EL (cell line): ENCODE results near the gene FGGY.
"Not testable (repeated sequence)": the region's sequence is repeated elsewhere in the genome, so short reads cannot be mapped to it uniquely, and the experiment has no call there.

Experiments
- DNase-seq: peaks from one replicate; pipeline ENCODE4 v3.0.0-alpha.2; 2016

FGGY gene

DNA sequence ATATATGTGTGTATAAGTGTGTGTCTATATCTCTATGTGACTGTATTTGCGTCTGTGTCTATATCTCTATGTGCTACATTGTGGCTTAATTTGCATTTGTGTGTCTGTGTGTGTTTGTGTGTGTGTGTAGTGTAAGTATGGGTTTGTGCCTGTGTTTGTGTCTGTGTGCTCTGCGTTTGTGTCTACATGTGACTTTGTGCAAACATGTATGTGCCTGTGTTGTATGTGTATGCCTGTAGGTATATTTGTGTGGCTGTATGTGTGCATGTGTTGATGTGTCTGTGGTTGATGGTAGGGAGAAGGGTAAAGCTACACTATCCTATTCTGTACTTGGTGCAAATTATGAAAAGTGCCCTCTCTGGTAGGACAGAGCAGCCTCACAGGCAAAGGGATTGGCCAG lies 7.3 kb upstream of the FGGY start:
- DNase-seq, result no peak

DNA sequence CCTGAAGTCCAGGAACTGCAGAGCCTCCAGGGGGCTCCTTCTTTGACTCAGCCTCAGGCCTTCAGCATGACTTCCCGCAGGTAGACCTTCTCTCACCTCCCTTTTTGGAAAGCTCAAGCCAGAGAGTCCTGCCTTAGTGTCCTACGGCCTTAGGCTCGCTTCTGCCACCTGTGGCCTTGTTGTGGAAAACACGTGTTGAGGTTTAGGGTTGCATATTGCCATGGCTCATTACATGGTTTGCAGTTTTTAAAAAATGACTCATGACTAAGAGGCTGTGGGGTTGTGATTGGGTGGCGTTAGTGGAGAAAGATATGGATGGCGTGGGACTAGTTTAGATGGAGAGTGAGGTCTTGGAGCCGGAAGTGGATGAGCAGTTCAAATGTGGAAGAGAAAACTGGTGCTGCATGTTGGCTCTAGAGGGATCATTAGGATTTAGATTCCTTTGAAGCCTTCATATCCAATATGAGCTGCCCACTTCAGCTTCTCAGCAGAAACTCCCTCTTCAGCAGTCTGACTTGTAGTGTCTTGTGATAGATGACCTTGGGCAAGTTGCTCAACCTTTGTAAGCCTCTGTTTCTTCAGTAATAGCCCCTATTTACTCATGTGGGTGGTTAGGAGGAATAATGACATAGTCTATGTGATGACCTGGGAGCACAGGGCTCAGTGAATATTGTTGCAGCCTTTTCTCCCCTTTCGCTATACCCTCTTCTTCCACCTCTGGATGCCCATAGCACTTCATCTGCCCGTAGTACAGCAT lies 6.5 kb upstream of the FGGY start:
- DNase-seq, result peak; percentile 44

DNA sequence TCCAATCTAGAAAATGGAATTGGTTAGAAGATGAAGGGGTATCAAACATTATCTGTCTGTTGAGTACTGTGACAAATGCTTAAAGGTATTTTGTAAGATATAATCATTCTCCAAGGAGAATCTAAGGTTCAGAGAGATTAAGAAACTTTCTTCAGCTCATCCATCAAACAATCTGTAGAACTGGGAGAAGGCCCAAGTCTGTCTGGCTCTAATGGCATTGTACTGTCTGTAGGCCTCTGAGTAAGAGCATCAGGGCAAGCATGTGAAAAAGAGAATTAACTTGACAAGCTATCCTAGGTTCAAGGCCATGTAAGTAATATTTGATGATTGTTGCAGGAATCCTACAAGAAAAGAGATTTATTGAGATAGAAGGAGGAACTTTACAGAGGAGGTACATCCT lies 5.3 kb upstream of the FGGY start:
- DNase-seq, result no peak

GRCh38 chr1:59292562-59292961 lies 4.3 kb upstream of the FGGY start:
- no peak for DNase-seq

DNA sequence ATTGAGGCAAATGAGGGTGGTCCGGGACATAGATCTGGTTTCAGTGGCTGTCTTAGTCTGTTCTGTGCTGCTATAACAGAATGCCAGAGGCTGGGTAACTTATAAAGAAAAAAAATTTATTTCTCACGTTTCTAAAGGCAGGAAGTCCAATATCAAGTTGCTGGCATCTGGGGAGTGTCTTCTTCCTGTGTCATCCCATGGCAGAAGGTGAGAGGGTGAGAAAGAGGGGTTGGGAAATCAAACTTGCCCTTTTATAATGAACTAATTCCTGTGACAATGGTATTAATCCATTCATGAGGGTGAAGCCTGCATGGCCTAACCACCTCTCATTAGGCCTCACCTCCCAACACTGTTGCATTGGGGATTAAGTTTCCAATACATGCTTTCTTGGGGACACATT lies 3.7 kb upstream of the FGGY start:
- no peak for DNase-seq

- no peak for DNase-seq
These were observed 3.0 kb upstream of the FGGY start for GRCh38 chr1:59293849-59294248.

- DNase-seq, result no peak
These were observed 2.5 kb upstream of the FGGY start for GRCh38 chr1:59294423-59294822.

- DNase-seq, result no peak
These were observed 1.3 kb upstream of the FGGY start for GRCh38 chr1:59295618-59296017.

DNA sequence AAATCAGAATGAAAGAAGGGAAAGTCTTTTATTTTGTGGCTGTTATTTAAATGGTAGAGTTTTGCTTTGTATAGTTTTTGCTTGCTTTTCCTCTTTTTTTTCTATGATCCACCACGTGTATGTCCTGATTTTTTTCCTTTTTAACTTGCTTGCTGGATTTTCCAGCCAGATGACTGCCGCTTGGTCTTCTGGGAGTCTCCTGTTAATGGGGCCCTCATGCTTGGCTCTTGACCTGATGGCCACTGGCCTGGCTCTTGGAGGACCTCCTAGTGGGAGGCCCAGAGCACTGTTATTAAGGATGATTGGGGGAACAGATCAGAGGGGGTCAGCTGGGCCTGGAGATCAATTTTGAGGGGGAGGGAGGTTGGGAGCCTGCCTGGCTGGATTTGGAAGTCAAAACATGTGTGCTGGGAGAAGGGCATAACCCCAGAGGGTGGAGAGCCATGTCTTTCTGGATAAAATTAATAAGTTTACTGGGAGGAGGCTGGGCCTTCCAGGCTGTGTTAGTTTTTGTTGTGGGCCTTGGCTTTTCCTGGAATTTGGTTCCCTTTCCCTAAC lies 1.2 kb downstream of the FGGY start:
- DNase-seq, result no peak

DNA sequence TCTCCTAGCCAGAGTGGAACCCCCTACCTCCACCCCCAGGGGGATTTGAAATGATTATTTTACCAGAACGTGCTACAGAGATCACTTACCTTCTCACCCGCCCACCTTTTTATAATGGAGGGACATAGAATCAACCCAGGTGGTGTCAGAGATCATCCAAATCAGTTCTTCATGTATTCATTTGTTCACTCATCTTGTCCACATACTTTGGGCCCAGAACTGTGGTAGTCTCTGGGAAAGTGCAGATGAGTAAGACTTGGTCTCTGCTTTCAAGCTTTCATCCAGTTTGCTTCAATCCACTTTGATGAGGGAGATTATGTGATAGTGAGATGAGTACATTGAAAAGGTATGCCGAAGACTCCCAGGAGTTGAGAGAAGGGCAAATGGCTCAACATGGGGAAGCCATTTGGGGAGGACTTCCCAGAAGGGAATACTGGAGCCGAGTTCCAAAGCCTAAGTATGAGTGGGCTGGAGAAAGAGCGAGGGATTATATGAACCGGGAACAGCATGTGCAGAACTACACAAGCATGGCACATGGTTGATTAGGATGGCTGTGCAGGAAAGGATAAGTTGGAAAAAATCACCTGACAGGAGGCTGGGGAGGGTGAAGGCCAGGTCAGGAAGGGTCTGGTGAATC lies 1.9 kb downstream of the FGGY start:
- peak; percentile 82 for DNase-seq

DNA sequence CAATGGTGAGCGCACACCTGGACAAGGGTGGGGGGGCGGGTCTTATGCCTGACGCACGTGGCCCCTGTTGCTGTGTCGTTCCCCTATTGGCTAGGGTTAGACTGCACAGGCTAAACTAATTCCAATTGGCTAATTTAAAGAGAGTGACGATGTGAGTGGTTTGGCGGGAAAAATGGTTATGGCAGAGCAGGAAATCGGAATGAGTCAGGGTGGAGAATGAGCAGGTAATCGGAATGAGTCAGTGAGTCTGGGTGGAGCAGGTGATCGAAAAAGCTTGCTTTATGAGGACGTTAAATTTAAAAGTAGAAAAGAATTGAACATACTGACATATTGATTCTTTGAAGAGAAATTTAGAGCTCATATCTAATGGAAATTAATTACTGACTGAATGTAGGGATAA lies 2.8 kb downstream of the FGGY start:
- DNase-seq, result not testable (repeated sequence)

DNA sequence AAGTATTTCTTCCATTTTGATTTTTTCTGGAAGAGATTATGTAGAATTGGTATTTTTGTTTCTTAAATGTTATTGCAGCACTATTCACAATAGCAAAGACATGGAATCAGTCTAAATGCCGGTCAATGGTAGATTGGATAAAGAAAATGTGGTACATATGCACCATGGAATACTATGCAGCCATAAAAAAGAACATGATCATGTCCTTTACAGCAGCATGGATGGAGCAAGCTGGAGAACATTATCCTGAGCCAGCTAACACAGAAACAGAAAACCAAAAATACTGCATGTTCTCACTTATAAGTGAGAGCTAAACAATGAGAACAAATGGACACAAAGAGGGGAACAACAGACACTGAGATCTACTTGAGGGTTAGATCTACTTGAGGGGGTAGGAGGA lies 5.4 kb downstream of the FGGY start:
- no peak for DNase-seq

GRCh38 chr1:59302871-59303270 lies 6.0 kb downstream of the FGGY start:
- no peak for DNase-seq

DNA sequence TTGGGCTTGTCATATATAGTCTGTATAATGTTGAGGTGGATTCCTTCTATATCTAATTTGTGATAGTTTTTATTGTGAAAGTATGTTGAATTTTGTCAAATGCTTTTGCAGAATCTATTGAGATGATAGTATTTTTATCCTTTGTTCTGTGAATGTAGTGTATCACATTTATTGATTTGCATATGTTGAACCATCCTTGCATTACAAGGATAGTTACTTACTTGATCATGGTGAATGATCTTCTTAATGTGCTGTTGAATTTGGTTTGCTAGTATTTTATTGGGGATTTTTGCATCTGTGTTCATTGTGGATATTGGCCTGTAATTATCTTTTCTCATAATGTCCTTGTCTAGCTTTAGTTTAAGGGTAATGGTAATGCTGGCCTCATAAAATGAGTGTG lies 8.3 kb downstream of the FGGY start:
- no peak for DNase-seq

DNA sequence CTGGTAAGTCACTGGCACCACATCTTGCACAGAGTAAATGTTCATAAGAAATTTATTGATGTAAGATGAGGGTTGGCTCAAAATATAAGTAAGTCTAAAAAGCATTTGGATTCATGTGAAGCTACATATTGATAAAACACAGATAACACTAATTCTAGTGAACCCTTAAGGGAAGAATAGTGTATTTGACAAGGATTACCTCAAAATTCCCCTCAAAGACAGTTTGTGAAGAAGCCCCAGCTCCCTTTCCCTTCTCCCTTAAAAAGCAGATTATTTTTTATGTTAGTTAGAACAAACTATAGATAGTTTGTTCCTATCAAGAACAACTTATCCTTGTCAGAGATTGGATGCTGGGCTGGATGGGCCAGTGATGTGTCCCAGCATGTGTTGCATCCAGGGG lies 10.7 kb downstream of the FGGY start:
- no peak for DNase-seq

DNA sequence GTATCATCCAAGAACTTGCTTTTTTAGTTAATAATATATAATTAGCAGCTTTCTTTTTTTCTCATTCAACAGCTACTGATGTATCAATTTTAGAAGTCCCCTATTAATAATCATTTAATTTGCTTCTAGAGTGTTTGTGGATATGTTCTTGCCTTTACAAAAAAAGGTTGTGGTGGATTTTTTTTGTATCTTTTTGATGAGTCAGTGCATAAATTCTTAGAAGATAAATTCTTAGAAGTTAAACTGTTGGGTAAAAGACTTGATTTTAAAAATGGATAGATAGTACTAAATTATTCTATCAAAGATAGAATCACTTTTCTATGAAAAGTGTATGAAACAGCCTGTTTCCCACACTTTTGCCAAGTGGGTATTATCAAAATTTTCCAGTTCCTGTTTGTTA lies 11.9 kb downstream of the FGGY start:
- no peak for DNase-seq

- no peak for DNase-seq
These were observed 12.5 kb downstream of the FGGY start for GRCh38 chr1:59309392-59309791.

GRCh38 chr1:59309795-59310548 lies 13.1 kb downstream of the FGGY start:
- no peak for DNase-seq

DNA sequence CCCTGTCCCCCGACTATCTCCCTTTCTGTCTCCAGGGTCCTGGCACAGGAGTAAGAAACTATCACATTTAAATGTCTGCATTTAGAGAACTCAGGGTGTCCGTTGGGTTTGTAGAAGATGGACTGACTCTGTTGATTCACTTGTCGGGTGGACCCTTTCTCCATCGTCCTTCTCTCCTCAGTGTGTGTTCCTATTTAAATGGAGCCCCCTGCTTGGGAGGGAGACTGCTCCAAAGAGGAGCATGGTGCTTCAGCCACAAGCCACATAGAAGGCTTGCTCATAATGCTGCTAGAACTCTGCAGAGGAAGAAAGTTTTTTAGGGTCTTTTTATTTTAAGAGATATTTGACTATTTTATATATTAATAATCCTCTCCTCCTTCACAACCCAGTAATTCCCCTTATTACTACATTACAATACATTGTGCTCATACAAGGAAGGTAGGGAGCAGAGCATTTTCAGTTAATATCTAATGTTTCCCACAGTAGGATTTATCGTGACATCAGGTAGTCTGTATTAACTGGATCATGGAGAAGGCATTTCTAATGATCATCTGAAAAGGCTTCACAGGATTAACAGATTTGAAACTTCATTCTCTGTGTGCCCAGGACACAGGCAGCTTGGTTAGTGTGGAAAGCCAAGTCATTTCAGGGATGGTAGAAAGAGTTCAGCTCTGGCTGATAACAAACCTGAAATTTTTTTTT lies 13.8 kb downstream of the FGGY start:
- no peak for DNase-seq

GRCh38 chr1:59314776-59315528 lies 18.1 kb downstream of the FGGY start:
- DNase-seq, result no peak

DNA sequence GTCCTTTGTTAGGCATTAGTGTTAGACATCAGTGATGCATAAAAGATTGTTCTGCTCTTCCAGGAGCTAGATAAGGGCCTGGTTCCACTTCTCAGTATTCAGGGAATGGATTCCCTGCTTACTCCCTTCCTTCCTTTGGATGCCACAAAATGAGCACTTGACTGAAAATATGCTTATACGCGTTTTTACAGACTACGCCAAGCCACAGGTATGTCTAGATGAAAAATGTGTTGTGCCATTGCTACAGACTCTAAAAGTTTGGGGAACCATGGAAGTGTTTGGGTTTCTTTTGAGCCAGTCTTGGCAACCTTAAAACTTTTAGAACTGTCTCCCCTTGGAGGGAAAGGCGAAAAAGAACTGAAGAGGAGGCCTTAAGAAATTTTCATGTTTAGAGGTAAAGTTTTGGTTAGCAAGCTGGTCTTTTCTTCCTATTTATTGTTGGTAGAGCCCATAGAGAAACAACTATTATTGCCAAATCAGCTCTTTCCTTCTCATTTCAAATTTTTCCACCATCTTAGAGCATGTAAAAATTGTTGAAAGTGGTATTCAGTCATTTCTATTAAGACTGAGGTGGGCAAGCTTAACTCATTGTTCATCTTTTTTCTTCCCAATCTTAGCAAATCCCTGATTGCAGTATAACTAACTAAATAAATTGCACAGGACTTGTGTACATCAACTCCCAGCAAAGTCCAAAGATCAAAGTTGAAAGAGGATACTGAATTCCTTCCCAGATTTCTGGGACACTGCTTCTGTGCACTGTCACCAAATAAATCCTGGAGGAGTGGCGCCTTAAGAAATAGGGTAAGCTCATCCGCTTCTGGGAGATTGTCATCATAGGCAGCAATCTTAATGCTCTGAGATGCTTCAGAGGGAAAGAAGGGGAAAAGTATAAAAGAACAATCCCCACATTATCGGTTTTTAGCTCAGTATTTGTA lies 18.9 kb downstream of the FGGY start:
- DNase-seq, result no peak
